ENCODE measurements around the gene CIDEA. TPM values are rescaled to one million over a fixed set of nuclear protein-coding genes. Genes with fewer than 3 reads are reported as not detected.

The CIDEA gene
- total RNA-seq, 1 experiment from 2014 or later = not detected

DNA sequence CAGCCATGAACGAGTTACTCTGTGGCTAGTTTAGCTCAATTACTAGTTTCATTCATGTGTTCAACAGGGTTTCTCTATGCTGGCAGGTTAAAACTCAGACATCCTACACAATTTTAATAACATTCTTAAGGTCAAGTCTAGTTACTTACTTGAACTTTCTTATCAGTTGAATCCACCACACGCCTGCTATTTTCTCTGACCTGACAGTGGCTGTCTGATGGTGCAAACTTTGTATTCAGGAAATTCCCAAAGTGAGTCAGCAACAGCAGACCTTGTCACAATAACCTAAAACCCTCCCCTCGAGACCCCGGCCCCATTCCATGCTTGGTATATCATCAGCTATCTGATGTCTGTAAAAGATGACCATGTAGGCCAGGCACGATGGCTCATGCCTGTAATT is 20.8 kb upstream of the CIDEA start:
- no peak overlapping the region for H3K14ac ChIP-seq (ENCODE audit: insufficient read depth, low read length)
- H2BK120ac ChIP-seq (ENCODE audit: low read depth, low read length, poor library complexity, severe bottlenecking) = no peak overlapping the region
- H3K23me2 ChIP-seq (ENCODE audit: insufficient read length, low read depth, low read length, poor library complexity, severe bottlenecking) = no peaks in the 10 kb centered on the region
- no peak overlapping the region for H3K4ac ChIP-seq (ENCODE audit: low read depth, low read length)
- H3T11ph ChIP-seq (ENCODE audit: low read length) = no peak overlapping the region
- no peak overlapping the region for H3K18ac ChIP-seq (ENCODE audit: insufficient read length, low read depth, low read length)
- H2BK20ac ChIP-seq (ENCODE audit: low read depth, low read length, poor library complexity, severe bottlenecking) = no peak overlapping the region
- H3K4me2 ChIP-seq (ENCODE audit: insufficient read depth, insufficient read length, low read length) = no peak overlapping the region
- H3K4me3 Mint-ChIP-seq = no peak overlapping the region
- H3K79me2 ChIP-seq (ENCODE audit: insufficient read depth, low read length) = no peaks in the 10 kb centered on the region
- no peak overlapping the region for H4K91ac ChIP-seq (ENCODE audit: insufficient read length, low read depth, low read length)
- H3K79me1 ChIP-seq (ENCODE audit: insufficient read depth, low read depth, low read length, poor library complexity, severe bottlenecking) = no peaks in the 10 kb centered on the region
- no peak overlapping the region for H4K5ac ChIP-seq (ENCODE audit: insufficient read length, low read depth, low read length)
- H3K27me3 Mint-ChIP-seq (ENCODE audit: low read depth) = peaks cover 32% of the 10 kb centered on the region
- H3K4me1 Mint-ChIP-seq = peaks cover 7 to 10% of the 10 kb centered on the region in 2 experiments; a peak in 3 of 4 replicates
- H2BK15ac ChIP-seq (ENCODE audit: low read depth, low read length) = no peak overlapping the region
- peaks cover 0 to 1% (median 0%) of the 10 kb centered on the region in 3 experiments; a peak in 2 of 7 replicates for H3K36me3 Mint-ChIP-seq (ENCODE audit: insufficient read depth in 1 of 3, low read depth in 3 of 3)
- H4K8ac ChIP-seq (replicated peaks; ENCODE audit: insufficient read length, low read depth, low read length) = no peak overlapping the region
- no peak overlapping the region for H2BK12ac ChIP-seq (ENCODE audit: insufficient read length, low read depth, low read length)
- H3K56ac ChIP-seq (ENCODE audit: insufficient read length, low read depth, low read length) = no peak overlapping the region
- H3K27ac Mint-ChIP-seq = no peak overlapping the region
- H3K23ac ChIP-seq (ENCODE audit: insufficient read length, low read depth, low read length) = no peak overlapping the region
- H3K9ac ChIP-seq (ENCODE audit: extremely low read depth, insufficient read length, low read length) = no peak overlapping the region
- no peak overlapping the region for H2AK5ac ChIP-seq (ENCODE audit: insufficient read length, low read length)
- H4K20me1 ChIP-seq (ENCODE audit: control insufficient read depth, insufficient read depth, insufficient read length) = no peaks in the 10 kb centered on the region
- no peak overlapping the region for H3K27ac ChIP-seq (ENCODE audit: insufficient read length, low read depth, low read length)
- H3K9me3 Mint-ChIP-seq = peaks cover 0 to 5% of the 10 kb centered on the region in 2 experiments; a peak in 3 of 5 replicates
- H2AFZ ChIP-seq (ENCODE audit: low read length) = no peak overlapping the region
- no peak for DNase-seq
- WGBS (ENCODE audit: extremely low coverage, insufficient read length, low lambda C conversion rate) = no CpG with 5 or more reads among the region's 5 CpGs
- no peaks in the 10 kb centered on the region for H3K4me1 ChIP-seq (ENCODE audit: insufficient read depth, low read length)
- H2BK5ac ChIP-seq (ENCODE audit: insufficient read length, low read length) = no peak overlapping the region
- H3K9me3 ChIP-seq (ENCODE audit: control insufficient read depth, low read depth, low read length) = no peaks in the 10 kb centered on the region
- TF ChIP-seq, protein P1, sequence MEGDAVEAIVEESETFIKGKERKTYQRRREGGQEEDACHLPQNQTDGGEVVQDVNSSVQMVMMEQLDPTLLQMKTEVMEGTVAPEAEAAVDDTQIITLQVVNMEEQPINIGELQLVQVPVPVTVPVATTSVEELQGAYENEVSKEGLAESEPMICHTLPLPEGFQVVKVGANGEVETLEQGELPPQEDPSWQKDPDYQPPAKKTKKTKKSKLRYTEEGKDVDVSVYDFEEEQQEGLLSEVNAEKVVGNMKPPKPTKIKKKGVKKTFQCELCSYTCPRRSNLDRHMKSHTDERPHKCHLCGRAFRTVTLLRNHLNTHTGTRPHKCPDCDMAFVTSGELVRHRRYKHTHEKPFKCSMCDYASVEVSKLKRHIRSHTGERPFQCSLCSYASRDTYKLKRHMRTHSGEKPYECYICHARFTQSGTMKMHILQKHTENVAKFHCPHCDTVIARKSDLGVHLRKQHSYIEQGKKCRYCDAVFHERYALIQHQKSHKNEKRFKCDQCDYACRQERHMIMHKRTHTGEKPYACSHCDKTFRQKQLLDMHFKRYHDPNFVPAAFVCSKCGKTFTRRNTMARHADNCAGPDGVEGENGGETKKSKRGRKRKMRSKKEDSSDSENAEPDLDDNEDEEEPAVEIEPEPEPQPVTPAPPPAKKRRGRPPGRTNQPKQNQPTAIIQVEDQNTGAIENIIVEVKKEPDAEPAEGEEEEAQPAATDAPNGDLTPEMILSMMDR (conservative IDR thresholded peaks at IDR 0.05) = no peak
- H3K27me3 ChIP-seq (ENCODE audit: insufficient read depth, low read length) = no peaks in the 10 kb centered on the region
